Prostate gland (tissue), 2 donors: ENCODE data around the gene FOXP1.

Experiments used
- POLR2A ChIP-seq: fragments of 450-650 bp; IDR thresholded peaks from one replicate; pipeline ENCODE4 v1.6.1; 2016; ENCODE audit warnings: antibody characterized with exemption, mild to moderate bottlenecking
- POLR2AphosphoS5 ChIP-seq: sonication (generic); formaldehyde crosslinking; IDR thresholded peaks from one replicate; pipeline ENCODE4 v1.6.1; 2017; ENCODE audit warnings: antibody characterized with exemption
- TF ChIP-seq, protein P1 (sequence below), 4 experiments: fragments of 200-600 bp in 2 of 4; fragments of 450-650 bp in 2 of 4; sonication (generic) in 2 of 4; IDR thresholded peaks; 1 replicate in 3 of 4; 2 replicates in 1 of 4; pipeline ENCODE4 v1.5.1; 2016 to 2019; ENCODE audit warnings: antibody characterized with exemption in 4 of 4, mild to moderate bottlenecking in 2 of 4, moderate library complexity in 2 of 4

DNA sequence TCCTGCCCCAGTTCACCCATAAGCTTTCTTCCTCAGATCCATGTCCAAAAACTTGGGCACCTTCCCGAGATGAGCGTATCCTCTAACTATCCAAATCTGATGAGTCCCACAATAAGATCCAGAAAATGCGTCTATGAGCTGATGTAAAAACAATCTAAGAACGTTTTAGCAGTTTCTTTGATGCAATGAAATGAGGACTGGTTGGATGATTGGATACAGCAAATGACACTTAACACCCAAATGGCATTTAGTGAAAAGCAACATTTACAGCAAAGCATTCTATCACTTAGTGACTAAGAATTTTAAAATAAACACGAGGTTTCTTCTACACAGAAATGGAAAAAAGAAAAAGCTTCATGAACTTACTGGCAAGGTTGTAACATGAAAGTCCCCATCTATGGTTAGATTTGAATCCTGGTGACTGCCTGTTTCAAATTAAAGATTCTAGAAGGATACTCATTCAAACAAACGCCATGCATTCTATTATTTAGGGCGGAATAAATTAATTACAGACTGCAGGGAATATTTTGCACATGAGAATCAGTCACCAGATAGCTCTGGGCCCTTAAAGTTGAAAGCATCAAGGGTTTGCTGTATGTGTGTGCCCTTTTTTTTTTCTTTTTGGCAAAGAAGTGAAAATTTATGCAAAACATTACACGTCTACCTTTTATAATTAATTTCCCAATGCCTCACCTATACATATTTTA lies 598.6 kb downstream of the FOXP1 start:
- TF ChIP-seq, protein P1, sequence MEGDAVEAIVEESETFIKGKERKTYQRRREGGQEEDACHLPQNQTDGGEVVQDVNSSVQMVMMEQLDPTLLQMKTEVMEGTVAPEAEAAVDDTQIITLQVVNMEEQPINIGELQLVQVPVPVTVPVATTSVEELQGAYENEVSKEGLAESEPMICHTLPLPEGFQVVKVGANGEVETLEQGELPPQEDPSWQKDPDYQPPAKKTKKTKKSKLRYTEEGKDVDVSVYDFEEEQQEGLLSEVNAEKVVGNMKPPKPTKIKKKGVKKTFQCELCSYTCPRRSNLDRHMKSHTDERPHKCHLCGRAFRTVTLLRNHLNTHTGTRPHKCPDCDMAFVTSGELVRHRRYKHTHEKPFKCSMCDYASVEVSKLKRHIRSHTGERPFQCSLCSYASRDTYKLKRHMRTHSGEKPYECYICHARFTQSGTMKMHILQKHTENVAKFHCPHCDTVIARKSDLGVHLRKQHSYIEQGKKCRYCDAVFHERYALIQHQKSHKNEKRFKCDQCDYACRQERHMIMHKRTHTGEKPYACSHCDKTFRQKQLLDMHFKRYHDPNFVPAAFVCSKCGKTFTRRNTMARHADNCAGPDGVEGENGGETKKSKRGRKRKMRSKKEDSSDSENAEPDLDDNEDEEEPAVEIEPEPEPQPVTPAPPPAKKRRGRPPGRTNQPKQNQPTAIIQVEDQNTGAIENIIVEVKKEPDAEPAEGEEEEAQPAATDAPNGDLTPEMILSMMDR (IDR thresholded peaks at IDR 0.05) = no peak
- TF ChIP-seq POLR2A = no peak
- TF ChIP-seq POLR2AphosphoS5 = no peak
